ENCODE results near the gene PWP2. TPM values are rescaled to one million over a fixed set of nuclear protein-coding genes. Genes with fewer than 3 reads are reported as not detected.

PWP2 gene
- total RNA-seq, 1 experiment from 2014 or later: 6.0 TPM

DNA sequence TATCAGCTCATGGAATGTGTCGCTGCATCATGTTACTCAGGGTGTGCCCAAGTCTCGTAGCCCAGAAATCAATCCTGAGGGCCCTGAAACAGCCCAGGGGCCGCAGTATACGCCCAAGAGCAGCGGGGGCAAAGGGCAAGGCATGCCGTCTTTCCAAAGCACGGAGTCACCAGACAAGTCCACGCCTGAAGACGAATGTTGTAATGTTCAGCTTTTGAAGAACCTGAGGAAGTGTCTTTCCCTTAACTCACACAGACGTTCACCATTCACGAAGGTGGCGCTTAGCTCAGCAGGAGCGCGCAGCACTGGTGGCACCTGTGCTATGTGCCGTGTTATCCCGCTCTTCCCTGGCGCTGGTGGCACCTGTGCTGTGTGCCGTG, 18.8 kb upstream of the PWP2 start:
- Histone ChIP-seq H3K4me1 (ENCODE audit: insufficient read depth, low read length) (no peaks in the 10 kb centered on the region), H3K27me3 (ENCODE audit: insufficient read depth, low read length) (no peaks in the 10 kb centered on the region), H3K4me2 (ENCODE audit: insufficient read depth, insufficient read length, low read length) (no peak overlapping the region), H3K27ac (ENCODE audit: insufficient read length, low read depth, low read length) (no peak overlapping the region), H3K18ac (ENCODE audit: insufficient read length, low read depth, low read length) (no peak overlapping the region), H2BK5ac (ENCODE audit: insufficient read length, low read length) (no peak overlapping the region), H3K79me2 (ENCODE audit: insufficient read depth, low read length) (no peaks in the 10 kb centered on the region), H2AFZ (ENCODE audit: low read length) (no peak overlapping the region), H3K9me3 (ENCODE audit: control insufficient read depth, low read depth, low read length) (no peaks in the 10 kb centered on the region), H3K56ac (ENCODE audit: insufficient read length, low read depth, low read length) (no peak overlapping the region), H4K20me1 (ENCODE audit: control insufficient read depth, insufficient read depth, insufficient read length) (no peaks in the 10 kb centered on the region), H4K8ac (replicated peaks; ENCODE audit: insufficient read length, low read depth, low read length) (no peak overlapping the region), H3K9ac (ENCODE audit: extremely low read depth, insufficient read length, low read length) (no peak overlapping the region), H3K23me2 (ENCODE audit: insufficient read length, low read depth, low read length, poor library complexity, severe bottlenecking) (no peaks in the 10 kb centered on the region), H2BK15ac (ENCODE audit: low read depth, low read length) (no peak overlapping the region), H3K23ac (ENCODE audit: insufficient read length, low read depth, low read length) (no peak overlapping the region), H2BK120ac (ENCODE audit: low read depth, low read length, poor library complexity, severe bottlenecking) (no peak overlapping the region), H3K4ac (ENCODE audit: low read depth, low read length) (no peak overlapping the region), H4K5ac (ENCODE audit: insufficient read length, low read depth, low read length) (no peak overlapping the region), H3K14ac (ENCODE audit: insufficient read depth, low read length) (no peak overlapping the region), H2BK12ac (ENCODE audit: insufficient read length, low read depth, low read length) (no peak overlapping the region), H3T11ph (ENCODE audit: low read length) (no peak overlapping the region), H2AK5ac (ENCODE audit: insufficient read length, low read length) (no peak overlapping the region), H3K79me1 (ENCODE audit: insufficient read depth, low read depth, low read length, poor library complexity, severe bottlenecking) (no peaks in the 10 kb centered on the region), H4K91ac (ENCODE audit: insufficient read length, low read depth, low read length) (no peak overlapping the region), H2BK20ac (ENCODE audit: low read depth, low read length, poor library complexity, severe bottlenecking) (no peak overlapping the region)
- Mint-ChIP-seq H3K27me3 (ENCODE audit: low read depth) (no peaks in the 10 kb centered on the region), H3K9me3 (no peaks in the 10 kb centered on the region), H3K36me3 (ENCODE audit: insufficient read depth in 1 of 3, low read depth in 3 of 3) (peaks cover 12 to 70% (median 45%) of the 10 kb centered on the region in 3 experiments; a peak in 6 of 7 replicates), H3K27ac (no peak overlapping the region; a peak in 1 of 7 replicates), H3K4me1 (no peaks in the 10 kb centered on the region), H3K4me3 (no peak overlapping the region)
- WGBS (ENCODE audit: extremely low coverage, insufficient read length, low lambda C conversion rate): no CpG with 5 or more reads among the region's 18 CpGs
- TF ChIP-seq, protein P1, sequence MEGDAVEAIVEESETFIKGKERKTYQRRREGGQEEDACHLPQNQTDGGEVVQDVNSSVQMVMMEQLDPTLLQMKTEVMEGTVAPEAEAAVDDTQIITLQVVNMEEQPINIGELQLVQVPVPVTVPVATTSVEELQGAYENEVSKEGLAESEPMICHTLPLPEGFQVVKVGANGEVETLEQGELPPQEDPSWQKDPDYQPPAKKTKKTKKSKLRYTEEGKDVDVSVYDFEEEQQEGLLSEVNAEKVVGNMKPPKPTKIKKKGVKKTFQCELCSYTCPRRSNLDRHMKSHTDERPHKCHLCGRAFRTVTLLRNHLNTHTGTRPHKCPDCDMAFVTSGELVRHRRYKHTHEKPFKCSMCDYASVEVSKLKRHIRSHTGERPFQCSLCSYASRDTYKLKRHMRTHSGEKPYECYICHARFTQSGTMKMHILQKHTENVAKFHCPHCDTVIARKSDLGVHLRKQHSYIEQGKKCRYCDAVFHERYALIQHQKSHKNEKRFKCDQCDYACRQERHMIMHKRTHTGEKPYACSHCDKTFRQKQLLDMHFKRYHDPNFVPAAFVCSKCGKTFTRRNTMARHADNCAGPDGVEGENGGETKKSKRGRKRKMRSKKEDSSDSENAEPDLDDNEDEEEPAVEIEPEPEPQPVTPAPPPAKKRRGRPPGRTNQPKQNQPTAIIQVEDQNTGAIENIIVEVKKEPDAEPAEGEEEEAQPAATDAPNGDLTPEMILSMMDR (conservative IDR thresholded peaks at IDR 0.05): no peak
- DNase-seq: no peak

All from H9 (cell line).